Measurements from ENCODE around the gene AXIN2.

- no peak for TF ChIP-seq POLR2AphosphoS5 (IDR thresholded peaks at IDR 0.05; ENCODE audit: low read depth, low read length)
- no peak for TF ChIP-seq TCF7L2 (IDR thresholded peaks at IDR 0.05; ENCODE audit: low read depth, low read length)
These were observed 11.3 kb upstream of the AXIN2 start for GRCh38 chr17:65572581-65573281.
